IMR-90 (cell line): ENCODE measurements around the gene WDR81. TPM values are rescaled to one million over a fixed set of nuclear protein-coding genes. Genes with fewer than 3 reads are reported as not detected.

Experiments used
- ATAC-seq: fragments of 200-7000 bp; cut with Tn5 transposase; 2 replicates; pipeline ENCODE4 v1.9.1; 2020; ENCODE audit warnings: low read depth, mild to moderate bottlenecking, moderate library complexity
- BruUV-seq: library from RNA; stranded (reverse); fragments of 400-500 nt; replicated peaks from 2 replicates; lab custom pipeline; 2021; lab: Mats Ljungman, UMichigan
- CTCF ChIA-PET: fragments of 300-600 bp; formaldehyde crosslinking; extraction: SDS; loops from one replicate; lab custom pipeline; 2021; ENCODE audit warnings: antibody characterized with exemption; lab: Yijun Ruan, JAX
- POLR2A ChIA-PET: fragments of 300-600 bp; sonication (Branson Sonifier 250); formaldehyde crosslinking; loops from one replicate; lab custom pipeline; 2022; ENCODE audit warnings: antibody characterized with exemption; ENCODE audit not compliant: unreplicated experiment; lab: Charles Lee
- DNase-seq: peaks from one replicate; pipeline ENCODE4 v3.0.0; 2013
- H2AFZ ChIP-seq: replicated peaks from 2 replicates; pipeline ENCODE3; 2013; ENCODE audit warnings: low read length, mild to moderate bottlenecking; ENCODE audit not compliant: poor library complexity
- H2AK5ac ChIP-seq: 2 replicates; pipeline ENCODE4 v1.6.1; 2013; ENCODE audit warnings: low read depth, low read length, inconsistent platforms
- H2AK9ac ChIP-seq: replicated peaks from 2 replicates; pipeline ENCODE3; 2013; ENCODE audit warnings: mild to moderate bottlenecking, low read depth, low read length, moderate library complexity; ENCODE audit not compliant: poor library complexity
- H2BK120ac ChIP-seq: 2 replicates; pipeline ENCODE4 v1.6.1; 2013; ENCODE audit warnings: low read depth, low read length, inconsistent platforms
- H2BK15ac ChIP-seq: 3 replicates; pipeline ENCODE4 v1.6.1; 2013; ENCODE audit warnings: low read depth, low read length, inconsistent platforms
- H2BK20ac ChIP-seq: 2 replicates; pipeline ENCODE4 v1.6.1; 2013; ENCODE audit warnings: low read depth, mild to moderate bottlenecking, inconsistent platforms, low read length, moderate library complexity
- H2BK5ac ChIP-seq: 2 replicates; pipeline ENCODE4 v1.6.1; 2013; ENCODE audit warnings: mild to moderate bottlenecking, low read depth, low read length, inconsistent platforms; ENCODE audit not compliant: poor library complexity, severe bottlenecking
- H3K14ac ChIP-seq: replicated peaks from 2 replicates; pipeline ENCODE4 v1.6.1; 2013; ENCODE audit warnings: low read depth, low read length, inconsistent platforms
- H3K18ac ChIP-seq: 2 replicates; pipeline ENCODE4 v1.6.1; 2013; ENCODE audit warnings: low read depth, low read length, control low read depth
- H3K23ac ChIP-seq: 2 replicates; pipeline ENCODE4 v1.6.1; 2013; ENCODE audit warnings: low read depth, low read length, inconsistent platforms
- H3K27ac ChIP-seq: 2 replicates; pipeline ENCODE4 v1.5.1; 2013; ENCODE audit warnings: mild to moderate bottlenecking, control low read depth, low read length; ENCODE audit not compliant: insufficient read depth
- H3K27me3 ChIP-seq: 2 replicates; pipeline ENCODE4 v1.6.1; 2013; ENCODE audit warnings: low read length; ENCODE audit not compliant: control insufficient read depth, insufficient read depth
- H3K36me3 ChIP-seq: 2 replicates; pipeline ENCODE4 v1.6.1; 2013; ENCODE audit warnings: low read length, mixed read lengths; ENCODE audit not compliant: control insufficient read depth, insufficient read depth
- H3K4ac ChIP-seq: 2 replicates; pipeline ENCODE4 v1.6.1; 2013; ENCODE audit warnings: low read depth, low read length, inconsistent platforms
- H3K4me1 ChIP-seq: 2 replicates; pipeline ENCODE4 v1.6.1; 2013; ENCODE audit warnings: low read length, mixed read lengths; ENCODE audit not compliant: control insufficient read depth, insufficient read depth
- H3K4me2 ChIP-seq: 2 replicates; pipeline ENCODE4 v1.6.1; 2013; ENCODE audit warnings: low read depth, mild to moderate bottlenecking, control low read depth, low read length, moderate library complexity
- H3K4me3 ChIP-seq: 2 replicates; pipeline ENCODE4 v1.5.1; 2013; ENCODE audit warnings: low read depth, mild to moderate bottlenecking, control low read depth, low read length, moderate library complexity; ENCODE audit not compliant: insufficient read depth
- H3K56ac ChIP-seq: 2 replicates; pipeline ENCODE4 v1.6.1; 2013; ENCODE audit warnings: low read length, inconsistent platforms; ENCODE audit not compliant: insufficient read depth; ENCODE audit errors: extremely low read depth
- H3K79me1 ChIP-seq, 2 experiments: 2 replicates each; pipeline ENCODE4 v1.6.1; 2013; ENCODE audit warnings: low read length in 2 of 2, inconsistent platforms in 1 of 2, low read depth in 1 of 2
- H3K9ac ChIP-seq: 2 replicates; pipeline ENCODE4 v1.6.1; 2013; ENCODE audit warnings: low read depth, low read length, control low read depth
- H3K9me1 ChIP-seq: 2 replicates; pipeline ENCODE4 v1.6.1; 2013; ENCODE audit warnings: low read length, inconsistent platforms; ENCODE audit not compliant: insufficient read depth
- H3K9me3 ChIP-seq: 2 replicates; pipeline ENCODE4 v1.6.1; 2013; ENCODE audit warnings: low read length; ENCODE audit not compliant: control insufficient read depth, insufficient read depth
- H4K20me1 ChIP-seq: 2 replicates; pipeline ENCODE4 v1.6.1; 2013; ENCODE audit warnings: low read length, inconsistent platforms; ENCODE audit not compliant: insufficient read depth
- H4K5ac ChIP-seq: 2 replicates; pipeline ENCODE4 v1.6.1; 2013; ENCODE audit warnings: mild to moderate bottlenecking, low read depth, low read length, control low read depth
- H4K8ac ChIP-seq, 2 experiments: 2 replicates each; pipeline ENCODE4 v1.6.1; 2013; ENCODE audit warnings: low read depth in 2 of 2, low read length in 2 of 2, control low read depth in 1 of 2, inconsistent platforms in 1 of 2
- H4K91ac ChIP-seq: 2 replicates; pipeline ENCODE4 v1.6.1; 2013; ENCODE audit warnings: low read depth, low read length, inconsistent platforms; ENCODE audit not compliant: insufficient read depth
- BHLHE40 ChIP-seq: fragments of 150-350 bp; IDR thresholded peaks from 2 replicates; pipeline ENCODE4 v1.6.1; 2016; ENCODE audit warnings: mild to moderate bottlenecking, low read depth, low read length
- MAFK ChIP-seq: IDR thresholded peaks from 2 replicates; pipeline ENCODE4 v1.6.1; 2012; ENCODE audit warnings: low read depth, low read length, improper control_type of control experiment
- MAZ ChIP-seq: IDR thresholded peaks from 2 replicates; pipeline ENCODE4 v1.6.1; 2012; ENCODE audit warnings: low read depth, mild to moderate bottlenecking, low read length, improper control_type of control experiment, moderate library complexity, borderline replicate concordance
- MXI1 ChIP-seq: IDR thresholded peaks from 2 replicates; pipeline ENCODE4 v1.6.1; 2012; ENCODE audit warnings: low read depth, mild to moderate bottlenecking, low read length, moderate library complexity, borderline replicate concordance
- NFE2L2 ChIP-seq: fragments of 150-350 bp; IDR thresholded peaks from 2 replicates; pipeline ENCODE4 v1.6.1; 2016; ENCODE audit warnings: low read depth, mild to moderate bottlenecking, low read length
- POLR2A ChIP-seq: IDR thresholded peaks from 2 replicates; pipeline ENCODE4 v1.6.1; 2012; ENCODE audit warnings: mild to moderate bottlenecking, low read depth, low read length
- RCOR1 ChIP-seq: IDR thresholded peaks from 2 replicates; pipeline ENCODE4 v1.6.1; 2012; ENCODE audit warnings: mild to moderate bottlenecking, low read length, improper control_type of control experiment; ENCODE audit not compliant: insufficient replicate concordance
- SMC3 ChIP-seq: fragments of 150-350 bp; IDR thresholded peaks from 2 replicates; pipeline ENCODE4 v1.6.1; 2016; ENCODE audit warnings: low read depth, mild to moderate bottlenecking, antibody characterized with exemption, low read length, moderate library complexity
- WGBS, 2 experiments: methylation state at CpG; one replicate each; pipeline versions ENCODE4 v1.1.5 to v1.1.7; 2013; ENCODE audit warnings: missing lambda C conversion rate in 2 of 2; ENCODE audit not compliant: insufficient read length in 1 of 2; ENCODE audit errors: extremely low coverage in 2 of 2; 5-methylcytosine and 5-hydroxymethylcytosine counted together
- dilution Hi-C: fragments of 300-500 bp; cut with HindIII; formaldehyde crosslinking; loops from one replicate; pipeline ENCODE4 v1.14.3; 2018; ENCODE audit warnings: low sequenced_read_pairs; ENCODE audit not compliant: unreplicated experiment
- in situ Hi-C: fragments of 300-500 bp; cut with MboI; formaldehyde crosslinking; loops from 3 replicates; pipeline ENCODE4 v1.14.3; 2019; ENCODE audit warnings: low sequenced_read_pairs, inconsistent platforms, mixed read lengths
- intact Hi-C: fragments of 100-400 bp; cut with micrococcal nuclease; formaldehyde crosslinking; loops from 2 replicates; pipeline ENCODE4 v1.10.0; 2022
- polyA plus RNA-seq, 3 experiments: library from polyadenylated mRNA; depleted of rRNA; stranded (reverse); fragments of >200 nt; gene quantifications; 2 replicates each; pipeline ENCODE4 v1.2.3, GENCODE V29; 2012; ENCODE audit warnings: low replicate concordance in 1 of 3
- total RNA-seq: library from RNA; depleted of rRNA; stranded (reverse); fragments of >200 nt; gene quantifications from 2 replicates; pipeline ENCODE4 v1.2.3, GENCODE V29; 2012
- TF ChIP-seq, protein P1 (sequence below): fragments of 150-350 bp; IDR thresholded peaks from 2 replicates; pipeline ENCODE4 v1.6.1; 2017; ENCODE audit warnings: mild to moderate bottlenecking, antibody characterized with exemption, low read length, low read depth

Gene WDR81
- total and polyA plus RNA-seq, 2 of the 4 experiments (the other 2 are of a cell fraction): 3.0 to 8.4 TPM

DNA sequence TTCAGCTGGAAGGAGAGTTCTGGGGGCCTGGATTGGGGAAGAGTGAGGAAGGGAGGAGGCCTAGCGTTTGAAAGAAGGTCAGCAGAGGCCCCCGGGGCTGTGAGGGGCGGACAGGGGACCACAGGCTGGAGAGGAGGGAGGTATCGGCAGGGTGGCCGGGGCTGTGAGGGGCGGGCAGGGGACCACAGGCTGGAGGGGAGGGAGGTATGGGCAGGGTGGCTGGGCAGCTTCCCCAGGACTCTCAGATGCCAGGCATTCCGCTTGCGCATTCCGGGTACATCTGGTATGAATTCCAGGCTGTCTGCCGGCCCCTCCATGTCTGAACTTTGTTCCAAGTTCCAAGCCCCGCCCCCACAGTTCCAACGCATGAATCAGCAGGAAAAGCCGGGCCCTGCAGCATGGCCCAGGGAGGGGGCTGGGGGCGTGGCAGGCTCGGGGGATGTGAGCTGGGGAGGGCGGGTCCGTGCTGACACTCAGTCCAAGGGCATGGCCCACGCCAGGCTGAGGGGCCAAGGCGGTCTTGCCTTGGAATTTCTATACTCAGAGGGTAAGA lies 10.0 kb upstream of the WDR81 start:
- Histone ChIP-seq H4K91ac (peak overlapping the region; percentile 89), H3K14ac (peak overlapping the region; percentile 98), H4K5ac (peak overlapping the region; percentile 28), H4K20me1 (peaks cover 54% of the 10 kb centered on the region), H2AK5ac (peak overlapping the region; percentile 90), H3K27ac (peak overlapping the region; percentile 98), H2AFZ (no peak overlapping the region), H3K4me1 (peaks cover 27% of the 10 kb centered on the region), H2BK5ac (peak overlapping the region; percentile 96), H3K18ac (peak overlapping the region; percentile 67), H3K9ac (peak overlapping the region; percentile 94), H2BK120ac (peak overlapping the region; percentile 67), H3K9me1 (peaks cover 12% of the 10 kb centered on the region), H3K36me3 (peaks cover 32% of the 10 kb centered on the region), H4K8ac (peak overlapping the region; percentile 18 to 73), H3K23ac (peak overlapping the region; percentile 85), H2AK9ac (peak overlapping the region; percentile 99), H3K56ac (peak overlapping the region; percentile 96), H2BK20ac (no peak overlapping the region), H2BK15ac (peak overlapping the region; percentile 44; the same call in 1 of the 3 replicates), H3K4ac (peak overlapping the region; percentile 94), H3K4me2 (peak overlapping the region; percentile 89), H3K27me3 (no peaks in the 10 kb centered on the region), H3K4me3 (peak overlapping the region; percentile 78), H3K9me3 (no peaks in the 10 kb centered on the region), H3K79me1 (peaks cover 0 to 63% of the 10 kb centered on the region in 2 experiments; a peak in 2 of 4 replicates)
- ChIA-PET POLR2A (interaction anchor here (0.6 to 0.8 kb wide), 3 partner anchors 59 to 73 kb away, joined by 3 to 4 read pairs (median 3); no protein-coding TSS in a partner anchor), CTCF (interaction anchor here (1.4 kb wide), 1 partner anchor 69 kb away, joined by 5 read pairs; no protein-coding TSS in a partner anchor)
- no TSS peak for BruUV-seq
- 0% methylated on average over 3 of the region's 19 CpGs; no CpG with 5 or more reads in 1 of the 2 experiments for WGBS, 2 experiments
- intact Hi-C loops: loop anchor here (1.0 to 2.0 kb wide), 2 partner anchors 30 to 45 kb away; partner anchors contain the start of gene PRPF8
- peak; percentile 40 for ATAC-seq
- TF ChIP-seq BHLHE40 (no peak), MAFK (peak; percentile 53; the same call in 1 of the 2 replicates), MXI1 (peak; percentile 99), MAZ (peak; percentile 82; the same call in 1 of the 2 replicates), RCOR1 (peak; percentile 12), POLR2A (peak; percentile 44; the same call in 1 of the 2 replicates), SMC3 (no peak), NFE2L2 (peak; percentile 90)
- TF ChIP-seq, protein P1, sequence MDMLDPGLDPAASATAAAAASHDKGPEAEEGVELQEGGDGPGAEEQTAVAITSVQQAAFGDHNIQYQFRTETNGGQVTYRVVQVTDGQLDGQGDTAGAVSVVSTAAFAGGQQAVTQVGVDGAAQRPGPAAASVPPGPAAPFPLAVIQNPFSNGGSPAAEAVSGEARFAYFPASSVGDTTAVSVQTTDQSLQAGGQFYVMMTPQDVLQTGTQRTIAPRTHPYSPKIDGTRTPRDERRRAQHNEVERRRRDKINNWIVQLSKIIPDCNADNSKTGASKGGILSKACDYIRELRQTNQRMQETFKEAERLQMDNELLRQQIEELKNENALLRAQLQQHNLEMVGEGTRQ: no peak
- in situ Hi-C loops: loop anchor here (25.0 kb wide), 1 partner anchor 323 kb away; the partner anchor contains the start of genes DPH1, OVCA2 and RTN4RL1
- DNase-seq: peak; percentile 97
- dilution Hi-C loops: no loop called here
